IMR-90 (cell line): ENCODE results near the gene KIAA0408. TPM values are rescaled to one million over a fixed set of nuclear protein-coding genes. Genes with fewer than 3 reads are reported as not detected.

ENCODE experiments used
- ATAC-seq: fragments of 200-7000 bp; cut with Tn5 transposase; 2 replicates; pipeline ENCODE4 v1.9.1; 2020; ENCODE audit warnings: low read depth, mild to moderate bottlenecking, moderate library complexity
- BruUV-seq: library from RNA; stranded (reverse); fragments of 400-500 nt; replicated peaks from 2 replicates; lab custom pipeline; 2021; lab: Mats Ljungman, UMichigan
- CTCF ChIA-PET: fragments of 300-600 bp; formaldehyde crosslinking; extraction: SDS; loops from one replicate; lab custom pipeline; 2021; ENCODE audit warnings: antibody characterized with exemption; lab: Yijun Ruan, JAX
- POLR2A ChIA-PET: fragments of 300-600 bp; sonication (Branson Sonifier 250); formaldehyde crosslinking; loops from one replicate; lab custom pipeline; 2022; ENCODE audit warnings: antibody characterized with exemption; ENCODE audit not compliant: unreplicated experiment; lab: Charles Lee
- DNase-seq: peaks from one replicate; pipeline ENCODE4 v3.0.0; 2013
- H2AFZ ChIP-seq: replicated peaks from 2 replicates; pipeline ENCODE3; 2013; ENCODE audit warnings: low read length, mild to moderate bottlenecking; ENCODE audit not compliant: poor library complexity
- H2AK5ac ChIP-seq: 2 replicates; pipeline ENCODE4 v1.6.1; 2013; ENCODE audit warnings: low read depth, low read length, inconsistent platforms
- H2AK9ac ChIP-seq: replicated peaks from 2 replicates; pipeline ENCODE3; 2013; ENCODE audit warnings: mild to moderate bottlenecking, low read depth, low read length, moderate library complexity; ENCODE audit not compliant: poor library complexity
- H2BK120ac ChIP-seq: 2 replicates; pipeline ENCODE4 v1.6.1; 2013; ENCODE audit warnings: low read depth, low read length, inconsistent platforms
- H2BK15ac ChIP-seq: 3 replicates; pipeline ENCODE4 v1.6.1; 2013; ENCODE audit warnings: low read depth, low read length, inconsistent platforms
- H2BK20ac ChIP-seq: 2 replicates; pipeline ENCODE4 v1.6.1; 2013; ENCODE audit warnings: low read depth, mild to moderate bottlenecking, inconsistent platforms, low read length, moderate library complexity
- H2BK5ac ChIP-seq: 2 replicates; pipeline ENCODE4 v1.6.1; 2013; ENCODE audit warnings: mild to moderate bottlenecking, low read depth, low read length, inconsistent platforms; ENCODE audit not compliant: poor library complexity, severe bottlenecking
- H3K14ac ChIP-seq: replicated peaks from 2 replicates; pipeline ENCODE4 v1.6.1; 2013; ENCODE audit warnings: low read depth, low read length, inconsistent platforms
- H3K18ac ChIP-seq: 2 replicates; pipeline ENCODE4 v1.6.1; 2013; ENCODE audit warnings: low read depth, low read length, control low read depth
- H3K23ac ChIP-seq: 2 replicates; pipeline ENCODE4 v1.6.1; 2013; ENCODE audit warnings: low read depth, low read length, inconsistent platforms
- H3K27ac ChIP-seq: 2 replicates; pipeline ENCODE4 v1.5.1; 2013; ENCODE audit warnings: mild to moderate bottlenecking, control low read depth, low read length; ENCODE audit not compliant: insufficient read depth
- H3K27me3 ChIP-seq: 2 replicates; pipeline ENCODE4 v1.6.1; 2013; ENCODE audit warnings: low read length; ENCODE audit not compliant: control insufficient read depth, insufficient read depth
- H3K36me3 ChIP-seq: 2 replicates; pipeline ENCODE4 v1.6.1; 2013; ENCODE audit warnings: low read length, mixed read lengths; ENCODE audit not compliant: control insufficient read depth, insufficient read depth
- H3K4ac ChIP-seq: 2 replicates; pipeline ENCODE4 v1.6.1; 2013; ENCODE audit warnings: low read depth, low read length, inconsistent platforms
- H3K4me1 ChIP-seq: 2 replicates; pipeline ENCODE4 v1.6.1; 2013; ENCODE audit warnings: low read length, mixed read lengths; ENCODE audit not compliant: control insufficient read depth, insufficient read depth
- H3K4me2 ChIP-seq: 2 replicates; pipeline ENCODE4 v1.6.1; 2013; ENCODE audit warnings: low read depth, mild to moderate bottlenecking, control low read depth, low read length, moderate library complexity
- H3K4me3 ChIP-seq: 2 replicates; pipeline ENCODE4 v1.5.1; 2013; ENCODE audit warnings: low read depth, mild to moderate bottlenecking, control low read depth, low read length, moderate library complexity; ENCODE audit not compliant: insufficient read depth
- H3K56ac ChIP-seq: 2 replicates; pipeline ENCODE4 v1.6.1; 2013; ENCODE audit warnings: low read length, inconsistent platforms; ENCODE audit not compliant: insufficient read depth; ENCODE audit errors: extremely low read depth
- H3K79me1 ChIP-seq, 2 experiments: 2 replicates each; pipeline ENCODE4 v1.6.1; 2013; ENCODE audit warnings: low read length in 2 of 2, inconsistent platforms in 1 of 2, low read depth in 1 of 2
- H3K9ac ChIP-seq: 2 replicates; pipeline ENCODE4 v1.6.1; 2013; ENCODE audit warnings: low read depth, low read length, control low read depth
- H3K9me1 ChIP-seq: 2 replicates; pipeline ENCODE4 v1.6.1; 2013; ENCODE audit warnings: low read length, inconsistent platforms; ENCODE audit not compliant: insufficient read depth
- H3K9me3 ChIP-seq: 2 replicates; pipeline ENCODE4 v1.6.1; 2013; ENCODE audit warnings: low read length; ENCODE audit not compliant: control insufficient read depth, insufficient read depth
- H4K20me1 ChIP-seq: 2 replicates; pipeline ENCODE4 v1.6.1; 2013; ENCODE audit warnings: low read length, inconsistent platforms; ENCODE audit not compliant: insufficient read depth
- H4K5ac ChIP-seq: 2 replicates; pipeline ENCODE4 v1.6.1; 2013; ENCODE audit warnings: mild to moderate bottlenecking, low read depth, low read length, control low read depth
- H4K8ac ChIP-seq, 2 experiments: 2 replicates each; pipeline ENCODE4 v1.6.1; 2013; ENCODE audit warnings: low read depth in 2 of 2, low read length in 2 of 2, control low read depth in 1 of 2, inconsistent platforms in 1 of 2
- H4K91ac ChIP-seq: 2 replicates; pipeline ENCODE4 v1.6.1; 2013; ENCODE audit warnings: low read depth, low read length, inconsistent platforms; ENCODE audit not compliant: insufficient read depth
- BHLHE40 ChIP-seq: fragments of 150-350 bp; IDR thresholded peaks from 2 replicates; pipeline ENCODE4 v1.6.1; 2016; ENCODE audit warnings: mild to moderate bottlenecking, low read depth, low read length
- CHD1 ChIP-seq: IDR thresholded peaks from 2 replicates; pipeline ENCODE4 v1.6.1; 2012; ENCODE audit warnings: low read depth, low read length, improper control_type of control experiment
- ELK1 ChIP-seq: fragments of 150-350 bp; IDR thresholded peaks from 2 replicates; pipeline ENCODE4 v1.6.1; 2016; ENCODE audit warnings: low read depth, mild to moderate bottlenecking, low read length, moderate library complexity, borderline replicate concordance
- FOS ChIP-seq: fragments of 150-350 bp; IDR thresholded peaks from 2 replicates; pipeline ENCODE4 v1.6.1; 2016; ENCODE audit warnings: low read depth, low read length
- MAFK ChIP-seq: IDR thresholded peaks from 2 replicates; pipeline ENCODE4 v1.6.1; 2012; ENCODE audit warnings: low read depth, low read length, improper control_type of control experiment
- MAZ ChIP-seq: IDR thresholded peaks from 2 replicates; pipeline ENCODE4 v1.6.1; 2012; ENCODE audit warnings: low read depth, mild to moderate bottlenecking, low read length, improper control_type of control experiment, moderate library complexity, borderline replicate concordance
- MXI1 ChIP-seq: IDR thresholded peaks from 2 replicates; pipeline ENCODE4 v1.6.1; 2012; ENCODE audit warnings: low read depth, mild to moderate bottlenecking, low read length, moderate library complexity, borderline replicate concordance
- NFE2L2 ChIP-seq: fragments of 150-350 bp; IDR thresholded peaks from 2 replicates; pipeline ENCODE4 v1.6.1; 2016; ENCODE audit warnings: low read depth, mild to moderate bottlenecking, low read length
- POLR2A ChIP-seq: IDR thresholded peaks from 2 replicates; pipeline ENCODE4 v1.6.1; 2012; ENCODE audit warnings: mild to moderate bottlenecking, low read depth, low read length
- RCOR1 ChIP-seq: IDR thresholded peaks from 2 replicates; pipeline ENCODE4 v1.6.1; 2012; ENCODE audit warnings: mild to moderate bottlenecking, low read length, improper control_type of control experiment; ENCODE audit not compliant: insufficient replicate concordance
- RFX5 ChIP-seq: IDR thresholded peaks from 2 replicates; pipeline ENCODE4 v1.8.0; 2012; ENCODE audit warnings: low read depth, mild to moderate bottlenecking, low read length, moderate library complexity
- SMC3 ChIP-seq: fragments of 150-350 bp; IDR thresholded peaks from 2 replicates; pipeline ENCODE4 v1.6.1; 2016; ENCODE audit warnings: low read depth, mild to moderate bottlenecking, antibody characterized with exemption, low read length, moderate library complexity
- dilution Hi-C: fragments of 300-500 bp; cut with HindIII; formaldehyde crosslinking; loops from one replicate; pipeline ENCODE4 v1.14.3; 2018; ENCODE audit warnings: low sequenced_read_pairs; ENCODE audit not compliant: unreplicated experiment
- in situ Hi-C: fragments of 300-500 bp; cut with MboI; formaldehyde crosslinking; loops from 3 replicates; pipeline ENCODE4 v1.14.3; 2019; ENCODE audit warnings: low sequenced_read_pairs, inconsistent platforms, mixed read lengths
- intact Hi-C: fragments of 100-400 bp; cut with micrococcal nuclease; formaldehyde crosslinking; loops from 2 replicates; pipeline ENCODE4 v1.10.0; 2022
- polyA plus RNA-seq, 3 experiments: library from polyadenylated mRNA; depleted of rRNA; stranded (reverse); fragments of >200 nt; gene quantifications; 2 replicates each; pipeline ENCODE4 v1.2.3, GENCODE V29; 2012; ENCODE audit warnings: low replicate concordance in 1 of 3
- total RNA-seq: library from RNA; depleted of rRNA; stranded (reverse); fragments of >200 nt; gene quantifications from 2 replicates; pipeline ENCODE4 v1.2.3, GENCODE V29; 2012

The KIAA0408 gene
- total and polyA plus RNA-seq, 2 of the 4 experiments (the other 2 are of a cell fraction), result 0.90 to 2.9 TPM

- Histone ChIP-seq H2BK120ac (no peak overlapping the region), H2AK9ac (no peak overlapping the region), H4K91ac (no peak overlapping the region), H3K79me1 (no peaks in the 10 kb centered on the region), H3K9me3 (no peaks in the 10 kb centered on the region), H4K5ac (no peak overlapping the region), H3K4me2 (no peak overlapping the region), H2BK20ac (no peak overlapping the region), H3K56ac (no peak overlapping the region), H3K4me1 (peaks cover 2% of the 10 kb centered on the region), H3K4me3 (no peak overlapping the region), H4K20me1 (no peaks in the 10 kb centered on the region), H2BK15ac (no peak overlapping the region), H2AK5ac (no peak overlapping the region), H3K27ac (no peak overlapping the region), H3K18ac (no peak overlapping the region), H2BK5ac (no peak overlapping the region), H3K27me3 (no peaks in the 10 kb centered on the region), H3K4ac (no peak overlapping the region), H3K9me1 (no peaks in the 10 kb centered on the region), H3K23ac (no peak overlapping the region), H2AFZ (no peak overlapping the region), H4K8ac (no peak overlapping the region), H3K14ac (no peak overlapping the region), H3K9ac (no peak overlapping the region), H3K36me3 (no peaks in the 10 kb centered on the region)
- no TSS peak for BruUV-seq
- in situ Hi-C loops, result no loop called here
- ChIA-PET CTCF (no interaction called here), POLR2A (interaction anchor here (0.6 kb wide), 1 partner anchor 161 kb away, joined by 7 read pairs; no protein-coding TSS in a partner anchor)
- ATAC-seq (no peak), DNase-seq (no peak)
- intact Hi-C loops, result no loop called here
- dilution Hi-C loops, result no loop called here
- no peak for TF ChIP-seq MAZ
- TF ChIP-seq BHLHE40, result no peak
- no peak for TF ChIP-seq POLR2A
- no peak for TF ChIP-seq FOS
- TF ChIP-seq RCOR1, result no peak
- TF ChIP-seq RFX5, result no peak
- TF ChIP-seq ELK1, result no peak
- no peak for TF ChIP-seq MXI1
- TF ChIP-seq SMC3, result no peak
- no peak for TF ChIP-seq CHD1
- no peak for TF ChIP-seq MAFK
- no peak for TF ChIP-seq NFE2L2
Measured at GRCh38 chr6:127452803-127453202, 6.4 kb downstream of the KIAA0408 start.
